Neural cell (in vitro differentiated cells): ENCODE results near the gene RAI14. TPM values are rescaled to one million over a fixed set of nuclear protein-coding genes. Genes with fewer than 3 reads are reported as not detected.

ENCODE experiments used
- H2AFZ ChIP-seq: fragments of 200-600, 300-800 bp; sonication (generic), shearing (Covaris generic); 2 replicates; pipeline ENCODE4 v1.6.0; 2014; ENCODE audit warnings: low read depth, mild to moderate bottlenecking, antibody characterized with exemption, low read length, moderate library complexity
- H3F3A ChIP-seq: fragments of 200-600 bp; shearing (Covaris generic); 2 replicates; pipeline ENCODE4 v1.6.1; 2016; ENCODE audit warnings: mild to moderate bottlenecking, moderate library complexity, mixed read lengths, antibody characterized with exemption, low read length; ENCODE audit not compliant: insufficient read depth, poor library complexity, severe bottlenecking
- H3K27ac ChIP-seq: fragments of 200-600, 300-800 bp; sonication (generic), shearing (Covaris generic); 2 replicates; pipeline ENCODE4 v1.5.1; 2014; ENCODE audit warnings: mild to moderate bottlenecking, low read length, moderate library complexity
- H3K27me3 ChIP-seq: fragments of 300-800, 200-600 bp; sonication (generic), shearing (Covaris generic); 2 replicates; pipeline ENCODE4 v1.6.0; 2014; ENCODE audit warnings: mild to moderate bottlenecking, low read depth, low read length, moderate library complexity; ENCODE audit not compliant: insufficient read depth
- H3K36me3 ChIP-seq: fragments of 300-800, 200-600 bp; sonication (generic), shearing (Covaris generic); 2 replicates; pipeline ENCODE4 v1.5.1; 2014; ENCODE audit warnings: mild to moderate bottlenecking, antibody characterized with exemption, low read length, moderate library complexity; ENCODE audit not compliant: insufficient read depth
- H3K4me2 ChIP-seq: fragments of 300-800, 200-600 bp; sonication (generic), shearing (Covaris generic); 2 replicates; pipeline ENCODE4 v1.6.0; 2014; ENCODE audit warnings: mild to moderate bottlenecking, low read length
- H3K4me3 ChIP-seq: fragments of 300-800, 200-600 bp; sonication (generic), shearing (Covaris generic); 2 replicates; pipeline ENCODE4 v1.5.1; 2014; ENCODE audit warnings: mild to moderate bottlenecking, low read length, moderate library complexity
- H3K79me2 ChIP-seq: fragments of 200-600 bp; shearing (Covaris generic); replicated peaks from 2 replicates; pipeline ENCODE4 v1.6.0; 2014; ENCODE audit warnings: mild to moderate bottlenecking, low read length, moderate library complexity; ENCODE audit not compliant: insufficient read depth
- H3K9ac ChIP-seq: fragments of 300-800, 200-600 bp; sonication (generic), shearing (Covaris generic); 2 replicates; pipeline ENCODE4 v1.6.1; 2016; ENCODE audit warnings: mild to moderate bottlenecking, low read length, mixed read lengths
- H3K9me2 ChIP-seq: fragments of 200-600 bp; shearing (Covaris generic); 2 replicates; pipeline ENCODE4 v1.6.1; 2016; ENCODE audit warnings: mild to moderate bottlenecking, low read length, mixed read lengths; ENCODE audit not compliant: insufficient read depth
- H3K9me3 ChIP-seq: fragments of 200-600, 300-800 bp; sonication (generic), shearing (Covaris generic); 2 replicates; pipeline ENCODE4 v1.6.1; 2016; ENCODE audit warnings: mild to moderate bottlenecking, mixed run types, low read length, moderate library complexity, mixed read lengths
- H4K20me1 ChIP-seq: fragments of 200-600 bp; shearing (Covaris generic); 2 replicates; pipeline ENCODE4 v1.6.1; 2016; ENCODE audit warnings: mild to moderate bottlenecking, mixed run types; ENCODE audit not compliant: insufficient read depth
- CTCF ChIP-seq: fragments of 450-650 bp; IDR thresholded peaks from 2 replicates; pipeline ENCODE4 v1.5.1; 2014; ENCODE audit warnings: antibody characterized with exemption, mild to moderate bottlenecking, moderate library complexity; ENCODE audit not compliant: poor library complexity, severe bottlenecking
- EP300 ChIP-seq: fragments of 450-650 bp; conservative IDR thresholded peaks from 2 replicates; pipeline ENCODE4 v1.6.1; 2014; ENCODE audit warnings: antibody characterized with exemption, mild to moderate bottlenecking, moderate library complexity; ENCODE audit not compliant: poor library complexity, severe bottlenecking
- EZH2 ChIP-seq: fragments of 200-600, 300-800 bp; shearing (Covaris generic), sonication (generic); IDR thresholded peaks from 2 replicates; pipeline ENCODE4 v1.6.1; 2014; ENCODE audit warnings: antibody characterized with exemption, low read length, borderline replicate concordance, mild to moderate bottlenecking; ENCODE audit not compliant: insufficient read depth, poor library complexity, severe bottlenecking
- MXI1 ChIP-seq: fragments of 450-650 bp; conservative IDR thresholded peaks from 2 replicates; pipeline ENCODE4 v1.6.1; 2014; ENCODE audit warnings: antibody characterized with exemption, mild to moderate bottlenecking; ENCODE audit not compliant: poor library complexity, severe bottlenecking
- POLR2AphosphoS5 ChIP-seq: IDR thresholded peaks from 2 replicates; pipeline ENCODE4 v1.6.1; 2012
- RAD21 ChIP-seq: fragments of 450-650 bp; conservative IDR thresholded peaks from 2 replicates; pipeline ENCODE4 v1.6.1; 2014; ENCODE audit warnings: antibody characterized with exemption, mild to moderate bottlenecking, moderate library complexity
- REST ChIP-seq: IDR thresholded peaks from 2 replicates; pipeline ENCODE4 v1.6.1; 2012; ENCODE audit warnings: borderline replicate concordance
- SMC3 ChIP-seq: fragments of 450-650 bp; conservative IDR thresholded peaks from 2 replicates; pipeline ENCODE4 v1.6.1; 2014; ENCODE audit warnings: antibody characterized with exemption, mild to moderate bottlenecking, moderate library complexity; ENCODE audit not compliant: poor library complexity
- TAF1 ChIP-seq: IDR thresholded peaks from 2 replicates; pipeline ENCODE4 v1.6.1; 2012; ENCODE audit warnings: low read depth
- polyA plus RNA-seq: library from polyadenylated mRNA; depleted of rRNA; stranded (reverse); fragments of >200 nt; gene quantifications from 2 replicates; pipeline ENCODE4 v1.2.3, GENCODE V29; 2014

The RAI14 gene
- polyA plus RNA-seq, 1 donor from 2014 or later: 7.8 TPM

DNA sequence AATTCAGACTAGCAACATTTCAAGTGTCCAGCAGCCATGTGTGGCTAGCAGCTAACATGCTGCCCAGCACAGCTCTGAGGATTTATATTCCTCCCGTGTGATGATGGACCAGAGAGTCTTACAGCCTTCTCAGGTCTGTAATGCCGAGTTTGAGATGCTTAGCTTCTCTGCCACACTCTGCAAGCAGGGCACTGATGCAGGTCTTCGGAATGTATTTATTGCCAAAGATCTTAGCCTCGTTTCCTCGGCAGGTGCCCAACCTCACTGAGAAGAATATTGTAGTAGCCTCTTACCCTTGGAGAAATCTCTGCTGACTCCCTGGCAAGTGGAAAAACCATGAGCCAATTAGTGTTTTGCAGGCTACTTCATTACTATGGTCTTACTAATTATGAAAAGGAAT lies 3.7 kb upstream of the RAI14 start:
- Histone ChIP-seq H3K36me3 (no peaks in the 10 kb centered on the region), H3K9me2 (no peaks in the 10 kb centered on the region), H3K79me2 (no peaks in the 10 kb centered on the region), H4K20me1 (no peaks in the 10 kb centered on the region), H3K4me2 (no peak overlapping the region), H3K9me3 (no peaks in the 10 kb centered on the region), H3F3A (peaks cover 3% of the 10 kb centered on the region), H3K4me3 (no peak overlapping the region), H2AFZ (no peak overlapping the region), H3K27me3 (no peaks in the 10 kb centered on the region), H3K9ac (no peak overlapping the region), H3K27ac (no peak overlapping the region)
- TF ChIP-seq EZH2: no peak
- TF ChIP-seq SMC3: no peak
- no peak for TF ChIP-seq EP300
- no peak for TF ChIP-seq MXI1
- no peak for TF ChIP-seq CTCF
- no peak for TF ChIP-seq POLR2AphosphoS5
- TF ChIP-seq REST: no peak
- TF ChIP-seq TAF1: no peak

- TF ChIP-seq MXI1 (no peak), EP300 (no peak), RAD21 (no peak), SMC3 (no peak), EZH2 (no peak), REST (no peak), TAF1 (no peak), POLR2AphosphoS5 (no peak), CTCF (no peak)
- Histone ChIP-seq H3K9ac (no peak overlapping the region), H3K36me3 (no peaks in the 10 kb centered on the region), H3K79me2 (no peaks in the 10 kb centered on the region), H3K4me2 (no peak overlapping the region), H4K20me1 (no peaks in the 10 kb centered on the region), H2AFZ (no peak overlapping the region), H3K4me3 (no peak overlapping the region), H3K9me2 (no peaks in the 10 kb centered on the region), H3F3A (peaks cover 5% of the 10 kb centered on the region), H3K9me3 (no peaks in the 10 kb centered on the region), H3K27ac (no peak overlapping the region), H3K27me3 (no peaks in the 10 kb centered on the region)
These were observed 3.2 kb upstream of the RAI14 start for GRCh38 chr5:34652914-34653313.
